Cortex of kidney (tissue), 1 donor: ENCODE measurements around the gene SMIM7.
"Not testable (repeated sequence)": the region's sequence is repeated elsewhere in the genome, so short reads cannot be mapped to it uniquely, and the experiment has no call there.

Source experiments
- DNase-seq: peaks from one replicate; lab custom pipeline; 2025; lab: John Stamatoyannopoulos, UW

SMIM7 gene

GRCh38 chr19:16654627-16655026 lies 5.3 kb downstream of the SMIM7 start:
- DNase-seq = no peak

- no peak for DNase-seq
Measured at GRCh38 chr19:16654140-16654539, 5.8 kb downstream of the SMIM7 start.

GRCh38 chr19:16652854-16653253 lies 7.1 kb downstream of the SMIM7 start:
- DNase-seq = no peak

- not testable (repeated sequence) for DNase-seq
Measured at GRCh38 chr19:16651421-16652188, 8.3 kb downstream of the SMIM7 start.

- DNase-seq = no peak
Measured at GRCh38 chr19:16650821-16651220, 9.1 kb downstream of the SMIM7 start.

GRCh38 chr19:16649734-16650133 lies 10.2 kb downstream of the SMIM7 start:
- DNase-seq = no peak

- DNase-seq = no peak
Measured at GRCh38 chr19:16645140-16645539, 14.8 kb downstream of the SMIM7 start.

- DNase-seq = no peak
Measured at GRCh38 chr19:16641695-16642094, 18.2 kb downstream of the SMIM7 start.

GRCh38 chr19:16640951-16641350 lies 19.0 kb downstream of the SMIM7 start:
- DNase-seq = no peak

- no peak for DNase-seq
Measured at GRCh38 chr19:16638666-16639065, 21.3 kb downstream of the SMIM7 start.

- no peak for DNase-seq
Measured at GRCh38 chr19:16637535-16637934, 22.4 kb downstream of the SMIM7 start.

- DNase-seq = no peak
Measured at GRCh38 chr19:16631465-16631864, 28.5 kb downstream of the SMIM7 start.

- no peak for DNase-seq
Measured at GRCh38 chr19:16628984-16629691, 30.8 kb downstream of the SMIM7 start.

- DNase-seq = peak; percentile 77
Measured at GRCh38 chr19:16628183-16628983, 31.6 kb downstream of the SMIM7 start, which contains the start of gene MED26. Gene MED26 (minus strand): TSS chr19:16628204. CDS start chr19:16627943, 261 bp downstream.

GRCh38 chr19:16627928-16628182 lies 32.1 kb downstream of the SMIM7 start:
- no peak for DNase-seq

- DNase-seq = no peak
Measured at GRCh38 chr19:16627193-16627927, 32.6 kb downstream of the SMIM7 start.

- DNase-seq = no peak
Measured at GRCh38 chr19:16626796-16627192, 33.1 kb downstream of the SMIM7 start.

- no peak for DNase-seq
Measured at GRCh38 chr19:16625163-16625958, 34.6 kb downstream of the SMIM7 start.

- DNase-seq = no peak
Measured at GRCh38 chr19:16624236-16624635, 35.7 kb downstream of the SMIM7 start.

- DNase-seq = no peak
Measured at GRCh38 chr19:16623576-16623975, 36.4 kb downstream of the SMIM7 start.

GRCh38 chr19:16623066-16623465 lies 36.9 kb downstream of the SMIM7 start:
- DNase-seq = no peak
